Measurements from ENCODE around the gene ZNF236. TPM values are rescaled to one million over a fixed set of nuclear protein-coding genes. Genes with fewer than 3 reads are reported as not detected.
"Not testable (repeated sequence)": the region's sequence is repeated elsewhere in the genome, so short reads cannot be mapped to it uniquely, and the experiment has no call there.

Gene ZNF236
- total RNA-seq, 2 experiments from 2014 or later = 14.4 to 15.6 TPM

DNA sequence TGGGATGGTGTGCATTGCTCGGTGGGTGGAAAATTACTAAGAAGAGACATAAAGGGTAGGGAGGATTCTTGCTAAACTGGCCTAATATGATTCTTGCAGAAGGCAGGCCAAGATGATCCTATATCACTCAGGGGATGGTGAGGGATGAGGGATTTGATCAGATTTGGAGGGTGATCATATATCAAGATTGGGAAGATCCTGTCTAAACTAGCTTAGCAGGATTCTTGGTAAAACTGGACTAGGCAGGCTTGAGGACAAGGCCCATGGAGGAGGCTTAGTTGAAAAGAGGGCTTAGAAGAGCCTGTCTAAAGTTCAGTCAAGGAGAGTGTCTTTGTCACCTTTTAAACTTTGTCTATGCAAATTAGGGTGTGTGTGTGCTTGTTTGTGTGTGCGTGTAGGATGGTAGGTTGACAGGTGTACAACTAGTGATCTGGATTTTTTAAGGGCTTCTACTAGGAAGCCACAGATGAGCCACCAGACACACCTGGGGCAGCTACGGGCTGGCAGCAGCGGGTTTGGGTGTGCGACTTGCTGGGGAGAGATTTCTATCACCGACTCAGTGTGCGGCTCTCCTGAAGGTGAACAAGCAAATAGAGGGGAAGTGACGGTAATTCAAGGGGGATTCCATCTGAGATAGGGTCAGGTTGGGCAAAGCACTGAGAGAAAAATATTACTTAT lies 168.1 kb downstream of the ZNF236 start:
- H3K27ac Mint-ChIP-seq; H3K4me3 Mint-ChIP-seq; H3K4me1 Mint-ChIP-seq (ENCODE audit: low read depth); POLR2A ChIA-PET; DNase-seq; H3K36me3 Mint-ChIP-seq; H3K27me3 Mint-ChIP-seq; intact Hi-C loops (cut with micrococcal nuclease); H3K9me3 Mint-ChIP-seq: not testable (repeated sequence)
- CTCF ChIA-PET = interaction anchor here (0.9 to 2.4 kb wide), 3 partner anchors 7 to 10 kb away, joined by 3 to 9 read pairs (median 5); no protein-coding TSS in a partner anchor

DNA sequence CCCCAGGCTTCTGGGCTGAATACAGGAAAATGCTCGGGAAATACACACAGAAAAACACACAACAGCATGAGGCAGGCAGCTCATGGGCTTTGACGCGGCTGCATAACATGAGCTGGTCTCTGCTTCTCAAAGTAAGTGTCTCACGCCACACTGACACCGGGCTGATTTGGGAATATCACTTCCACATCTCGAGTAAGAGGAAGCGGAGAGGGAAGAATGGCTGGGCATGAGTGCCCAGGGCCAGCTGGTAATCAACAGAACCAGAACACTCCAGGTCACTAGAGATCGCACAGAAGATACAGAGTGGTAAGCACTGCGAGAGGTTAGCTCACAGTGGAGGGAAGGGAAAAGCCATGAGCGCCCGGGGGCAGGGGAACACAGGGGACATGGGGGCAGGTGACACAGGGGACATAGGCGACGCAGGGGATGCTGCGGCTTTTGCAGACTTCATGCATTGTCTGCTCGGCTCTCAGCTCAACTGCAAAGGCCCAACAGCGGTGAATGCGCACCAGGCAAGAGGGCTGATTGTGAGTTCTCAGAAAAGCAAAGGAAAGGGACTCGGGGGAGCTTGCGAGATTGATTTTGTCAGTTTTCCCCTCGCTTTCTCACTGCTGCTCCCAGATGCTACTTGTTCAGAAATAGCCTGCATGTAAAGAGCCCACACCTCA lies 168.8 kb downstream of the ZNF236 start:
- POLR2A ChIA-PET = no interaction called here
- H3K36me3 Mint-ChIP-seq = no peaks in the 10 kb centered on the region
- intact Hi-C loops (cut with micrococcal nuclease) = no loop called here
- no peak overlapping the region for H3K27ac Mint-ChIP-seq
- no peak overlapping the region for H3K4me3 Mint-ChIP-seq
- H3K9me3 Mint-ChIP-seq = no peaks in the 10 kb centered on the region
- CTCF ChIA-PET = interaction anchor here (0.6 to 2.4 kb wide), 3 partner anchors 8 to 115 kb away, joined by 3 to 9 read pairs (median 5); no protein-coding TSS in a partner anchor
- no peak for DNase-seq
- H3K4me1 Mint-ChIP-seq (ENCODE audit: low read depth) = no peaks in the 10 kb centered on the region
- H3K27me3 Mint-ChIP-seq = no peaks in the 10 kb centered on the region

DNA sequence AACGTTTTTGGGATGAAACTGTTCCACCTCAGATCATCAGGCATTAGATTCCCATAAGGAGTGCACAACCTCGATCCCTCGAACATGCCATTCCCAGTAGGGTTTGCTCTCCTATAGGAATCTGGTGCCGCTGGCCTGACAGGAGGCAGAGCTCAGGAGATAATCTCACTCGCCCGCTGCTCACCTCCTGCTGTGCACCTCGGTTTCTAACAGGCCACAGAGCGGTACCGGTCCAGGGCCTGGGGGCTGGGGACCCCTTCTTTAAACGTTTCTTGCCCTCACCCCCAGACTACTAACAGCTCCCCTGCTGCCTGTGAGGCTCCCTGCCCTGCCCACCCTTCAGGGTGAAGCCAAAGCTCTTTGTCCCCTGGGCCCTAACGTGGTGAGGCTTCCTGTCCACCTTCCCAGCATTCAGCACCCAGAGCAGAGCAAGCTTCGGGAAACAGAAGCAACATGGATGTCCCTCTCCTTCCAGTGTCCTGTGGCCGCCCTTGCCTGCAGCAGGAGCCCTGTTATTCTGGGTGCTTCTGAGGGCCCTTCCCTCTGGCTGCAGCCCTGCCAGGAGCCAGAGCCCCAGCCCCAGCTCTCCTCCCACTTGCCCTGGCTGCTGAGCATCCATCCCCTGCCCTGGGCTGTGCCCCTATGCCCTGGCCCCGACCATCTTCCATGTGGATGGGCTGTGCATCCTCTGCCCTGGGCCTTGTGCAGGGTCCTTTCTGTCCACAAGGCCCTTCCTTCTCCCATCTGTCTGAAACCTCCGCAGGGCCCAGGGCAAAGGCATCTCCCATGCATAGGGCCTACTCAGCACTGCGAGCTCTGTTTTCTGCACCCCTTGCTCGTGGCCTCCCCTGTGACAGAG lies 170.1 kb downstream of the ZNF236 start:
- H3K4me3 Mint-ChIP-seq = no peak overlapping the region
- H3K4me1 Mint-ChIP-seq (ENCODE audit: low read depth) = no peaks in the 10 kb centered on the region
- no peak overlapping the region for H3K27ac Mint-ChIP-seq
- CTCF ChIA-PET = interaction anchor here (1.1 to 2.4 kb wide), 2 partner anchors 8 to 9 kb away, joined by 4 to 9 read pairs; no protein-coding TSS in a partner anchor
- DNase-seq = no peak
- intact Hi-C loops (cut with micrococcal nuclease) = no loop called here
- no peaks in the 10 kb centered on the region for H3K36me3 Mint-ChIP-seq
- POLR2A ChIA-PET = no interaction called here
- H3K27me3 Mint-ChIP-seq = no peaks in the 10 kb centered on the region
- no peaks in the 10 kb centered on the region for H3K9me3 Mint-ChIP-seq

DNA sequence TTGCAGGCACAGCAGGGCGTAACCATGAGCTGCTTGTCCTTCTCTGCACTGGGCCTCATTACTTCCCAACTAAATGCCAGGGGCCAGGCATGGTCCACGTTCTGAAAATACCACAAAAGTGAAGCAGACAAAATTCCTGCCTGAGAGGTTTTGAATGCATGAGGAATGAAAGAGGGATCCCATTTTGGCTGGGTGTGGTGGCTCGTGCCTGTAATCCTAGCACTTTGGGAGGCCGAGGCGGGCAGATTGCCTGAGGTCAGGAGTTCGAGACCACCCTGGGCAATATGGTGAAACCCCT lies 170.7 kb downstream of the ZNF236 start:
- Mint-ChIP-seq H3K27me3 (no peaks in the 10 kb centered on the region), H3K27ac (no peak overlapping the region), H3K9me3 (no peaks in the 10 kb centered on the region), H3K36me3 (no peaks in the 10 kb centered on the region), H3K4me1 (ENCODE audit: low read depth) (no peaks in the 10 kb centered on the region), H3K4me3 (no peak overlapping the region)
- CTCF ChIA-PET = no interaction called here
- intact Hi-C loops (cut with micrococcal nuclease) = no loop called here
- POLR2A ChIA-PET = no interaction called here
- no peak for DNase-seq

DNA sequence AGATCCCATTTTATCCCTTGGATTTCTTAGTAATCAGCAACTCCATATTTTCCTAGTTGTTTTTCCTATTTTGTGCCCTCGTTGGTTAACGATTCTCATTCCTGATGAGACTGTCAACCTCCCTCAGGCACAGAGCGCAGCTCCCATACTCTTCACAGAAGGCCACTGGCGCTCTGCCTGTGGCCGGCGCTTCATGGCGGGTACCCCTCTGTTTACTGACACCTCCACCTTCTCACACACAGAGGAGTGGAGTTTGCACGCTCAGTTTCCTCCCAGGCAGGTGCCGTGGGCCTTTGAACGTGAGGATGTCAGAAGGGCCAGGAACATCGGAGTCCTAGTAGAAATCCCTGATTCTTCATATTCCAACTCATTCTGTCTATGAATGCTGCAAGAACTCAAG lies 171.2 kb downstream of the ZNF236 start:
- ChIA-PET POLR2A (no interaction called here), CTCF (interaction anchor here (4.4 kb wide), 1 partner anchor 10 kb away, joined by 25 read pairs; no protein-coding TSS in a partner anchor)
- H3K36me3 Mint-ChIP-seq = no peaks in the 10 kb centered on the region
- H3K9me3 Mint-ChIP-seq = no peaks in the 10 kb centered on the region
- no peak for DNase-seq
- no peaks in the 10 kb centered on the region for H3K4me1 Mint-ChIP-seq (ENCODE audit: low read depth)
- intact Hi-C loops (cut with micrococcal nuclease) = no loop called here
- H3K27me3 Mint-ChIP-seq = no peaks in the 10 kb centered on the region
- no peak overlapping the region for H3K27ac Mint-ChIP-seq
- H3K4me3 Mint-ChIP-seq = no peak overlapping the region

DNA sequence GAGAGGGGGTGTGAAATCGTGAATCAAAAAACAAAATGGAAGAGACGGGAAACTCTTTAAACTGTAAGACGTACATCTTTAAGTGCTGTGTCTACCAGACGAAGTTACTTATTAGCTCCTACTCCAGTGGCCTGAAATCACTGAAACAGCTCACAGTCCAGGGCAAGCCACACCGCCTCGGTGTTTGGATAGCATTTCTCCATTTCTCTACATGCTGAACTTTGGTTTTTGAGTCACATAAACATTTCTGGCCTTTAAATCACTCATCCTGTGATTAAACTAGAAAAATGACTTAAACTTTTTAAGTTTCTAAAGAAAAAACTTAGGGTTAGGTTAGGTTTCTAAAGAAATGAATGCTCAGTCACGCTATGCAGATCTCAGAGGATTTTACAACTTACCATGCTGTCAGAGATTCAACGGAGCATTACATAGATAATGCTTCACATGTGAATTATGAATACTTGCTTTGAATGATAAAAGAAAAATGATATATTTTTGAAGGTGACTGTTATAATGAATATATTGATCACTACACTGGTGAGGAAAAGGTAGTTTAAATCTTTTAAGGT lies 171.8 kb downstream of the ZNF236 start:
- ChIA-PET CTCF (interaction anchor here (1.2 to 4.4 kb wide), 2 partner anchors 11 kb away, joined by 3 to 25 read pairs; no protein-coding TSS in a partner anchor), POLR2A (no interaction called here)
- intact Hi-C loops (cut with micrococcal nuclease) = no loop called here
- no peak overlapping the region for H3K27ac Mint-ChIP-seq
- H3K27me3 Mint-ChIP-seq = no peaks in the 10 kb centered on the region
- H3K36me3 Mint-ChIP-seq = no peaks in the 10 kb centered on the region
- H3K4me1 Mint-ChIP-seq (ENCODE audit: low read depth) = no peaks in the 10 kb centered on the region
- H3K9me3 Mint-ChIP-seq = no peaks in the 10 kb centered on the region
- no peak overlapping the region for H3K4me3 Mint-ChIP-seq
- no peak for DNase-seq

DNA sequence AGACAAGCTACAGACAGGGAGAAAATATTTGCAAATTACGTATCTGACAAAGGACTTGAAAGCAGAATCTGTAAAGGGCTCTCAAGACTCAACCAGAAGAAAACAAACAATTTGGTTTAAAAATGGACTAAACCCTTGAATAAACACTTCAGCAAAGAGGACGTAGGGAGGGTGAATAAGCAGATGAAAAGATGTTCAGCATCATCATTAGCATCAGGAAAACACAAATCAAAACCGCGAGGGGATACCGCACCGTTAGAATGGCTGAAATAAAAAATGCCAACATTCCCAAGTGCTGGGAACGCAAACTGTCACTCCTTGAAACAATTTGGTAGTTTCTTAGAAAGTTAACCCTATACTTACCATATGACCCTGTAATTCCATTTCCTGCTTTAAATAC lies 173.5 kb downstream of the ZNF236 start:
- no peak for DNase-seq
- Mint-ChIP-seq H3K4me1 (ENCODE audit: low read depth) (peaks cover 6% of the 10 kb centered on the region), H3K4me3 (no peak overlapping the region), H3K36me3 (no peaks in the 10 kb centered on the region), H3K27ac (no peak overlapping the region), H3K27me3 (no peaks in the 10 kb centered on the region), H3K9me3 (no peaks in the 10 kb centered on the region)
- CTCF ChIA-PET = interaction anchor here (4.4 to 6.0 kb wide), 2 partner anchors 12 to 215 kb away, joined by 25 to 92 read pairs; no protein-coding TSS in a partner anchor
- intact Hi-C loops (cut with micrococcal nuclease) = no loop called here
- POLR2A ChIA-PET = interaction anchor here (1.0 kb wide), 1 partner anchor 27 kb away, joined by 3 read pairs; no protein-coding TSS in a partner anchor

DNA sequence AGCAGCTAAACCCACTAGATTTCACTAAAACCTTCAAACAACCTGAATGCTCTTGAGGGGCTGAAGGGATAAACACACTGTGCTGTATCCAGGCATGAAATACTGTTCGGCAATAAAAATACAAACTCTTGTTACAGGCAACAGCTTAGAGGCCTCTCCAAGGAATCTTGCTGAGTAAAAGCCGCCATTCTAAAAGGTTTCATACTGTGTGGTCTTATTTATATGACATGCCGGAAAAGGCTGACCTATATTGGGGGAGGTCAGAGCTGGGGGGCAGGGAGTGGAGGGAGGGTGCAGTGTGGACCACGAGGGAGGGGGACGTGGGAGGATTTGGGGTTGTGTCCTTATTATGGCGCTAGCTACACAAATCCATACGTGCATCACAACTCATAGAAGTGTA lies 174.1 kb downstream of the ZNF236 start:
- CTCF ChIA-PET = interaction anchor here (1.3 to 6.0 kb wide), 3 partner anchors 13 to 654 kb away, joined by 5 to 92 read pairs (median 25); no protein-coding TSS in a partner anchor

DNA sequence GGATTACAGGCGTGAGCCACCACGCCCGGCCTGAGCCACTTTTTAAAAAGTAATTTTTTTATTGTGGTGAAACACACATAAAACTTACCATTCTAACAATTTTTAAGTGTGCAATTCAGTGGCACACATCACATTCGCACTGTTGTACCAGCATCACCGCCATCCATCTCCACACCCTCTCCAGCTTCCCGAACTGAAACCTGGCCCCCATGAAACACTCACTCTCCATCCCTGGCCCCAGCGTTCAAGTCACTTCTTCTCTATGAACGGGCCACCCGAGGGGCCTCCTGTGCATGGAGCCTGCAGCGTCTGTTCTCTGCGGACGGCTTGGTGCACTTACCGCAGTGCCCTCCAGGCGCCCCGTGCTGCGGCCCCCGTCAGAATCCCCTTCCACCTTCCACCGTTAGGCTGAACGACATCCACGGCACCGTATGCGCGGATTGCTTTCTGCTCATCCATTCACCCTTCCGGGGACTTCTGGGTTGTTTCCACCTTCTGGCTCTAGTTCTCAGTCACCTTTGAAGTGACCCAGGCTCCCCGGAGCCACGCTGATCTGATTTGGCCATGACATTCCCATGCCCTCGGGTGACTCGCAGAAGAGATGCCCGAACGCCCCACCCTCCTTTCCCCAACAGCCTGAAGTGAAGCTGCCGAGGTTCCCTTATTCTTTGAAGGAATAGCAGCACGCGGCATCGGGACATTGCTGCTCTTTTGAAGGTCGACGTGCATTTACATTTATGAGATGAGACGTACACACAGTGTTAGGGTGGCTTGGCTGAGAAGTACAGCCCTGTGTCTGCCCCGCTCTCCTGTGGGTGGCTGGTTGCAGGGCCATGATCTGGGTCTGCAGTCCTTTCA lies 175.8 kb downstream of the ZNF236 start:
- H3K27ac Mint-ChIP-seq = no peak overlapping the region
- intact Hi-C loops (cut with micrococcal nuclease) = no loop called here
- H3K9me3 Mint-ChIP-seq = no peaks in the 10 kb centered on the region
- H3K4me1 Mint-ChIP-seq (ENCODE audit: low read depth) = peaks cover 6% of the 10 kb centered on the region
- peak; percentile 2 for DNase-seq
- no peaks in the 10 kb centered on the region for H3K27me3 Mint-ChIP-seq
- POLR2A ChIA-PET = interaction anchor here (0.6 kb wide), 1 partner anchor 34 kb away, joined by 6 read pairs; no protein-coding TSS in a partner anchor
- H3K36me3 Mint-ChIP-seq = no peaks in the 10 kb centered on the region
- CTCF ChIA-PET = interaction anchor here (2.0 to 6.0 kb wide), 5 partner anchors 10 to 213 kb away, joined by 6 to 92 read pairs (median 25); no protein-coding TSS in a partner anchor
- H3K4me3 Mint-ChIP-seq = no peak overlapping the region

More for the DNA sequence above, 174.1 kb downstream of the ZNF236 start:
- POLR2A ChIA-PET = interaction anchor here (1.0 kb wide), 1 partner anchor 26 kb away, joined by 3 read pairs; no protein-coding TSS in a partner anchor
- H3K9me3 Mint-ChIP-seq = no peaks in the 10 kb centered on the region
- no peaks in the 10 kb centered on the region for H3K27me3 Mint-ChIP-seq
- no peak overlapping the region for H3K4me3 Mint-ChIP-seq
- intact Hi-C loops (cut with micrococcal nuclease) = no loop called here
- H3K36me3 Mint-ChIP-seq = no peaks in the 10 kb centered on the region
- DNase-seq = peak; percentile 1
- no peak overlapping the region for H3K27ac Mint-ChIP-seq
- H3K4me1 Mint-ChIP-seq (ENCODE audit: low read depth) = peaks cover 6% of the 10 kb centered on the region

DNA sequence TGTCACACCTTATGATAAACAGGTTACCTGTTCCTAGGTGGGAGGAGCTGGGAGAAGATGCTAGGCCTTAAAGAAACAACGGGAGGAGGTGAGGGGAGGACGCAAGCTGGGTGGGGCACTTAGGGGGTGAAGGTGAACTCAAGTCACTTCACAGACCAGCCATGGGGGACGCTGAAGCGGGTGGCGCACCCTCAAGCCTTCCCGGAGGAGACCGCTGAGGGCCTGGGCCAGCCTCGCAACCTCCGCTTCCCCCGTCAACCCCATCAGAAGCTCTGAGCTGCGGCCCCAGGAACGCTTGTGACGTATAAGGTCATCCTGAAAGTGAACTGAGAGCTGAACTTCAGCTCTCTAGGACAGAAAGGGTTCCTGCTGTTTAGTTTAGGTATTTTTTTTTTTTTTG lies 176.7 kb downstream of the ZNF236 start:
- Mint-ChIP-seq H3K4me3 (no peak overlapping the region), H3K4me1 (ENCODE audit: low read depth) (peaks cover 6% of the 10 kb centered on the region), H3K9me3 (no peaks in the 10 kb centered on the region), H3K27ac (no peak overlapping the region), H3K36me3 (no peaks in the 10 kb centered on the region), H3K27me3 (no peaks in the 10 kb centered on the region)
- peak; percentile 5 for DNase-seq
- intact Hi-C loops (cut with micrococcal nuclease) = no loop called here
- CTCF ChIA-PET = interaction anchor here (0.6 to 6.0 kb wide), 9 partner anchors 11 to 1666 kb away, joined by 3 to 92 read pairs (median 19); no protein-coding TSS in a partner anchor
- POLR2A ChIA-PET = interaction anchor here (0.6 kb wide), 1 partner anchor 33 kb away, joined by 6 read pairs; no protein-coding TSS in a partner anchor

DNA sequence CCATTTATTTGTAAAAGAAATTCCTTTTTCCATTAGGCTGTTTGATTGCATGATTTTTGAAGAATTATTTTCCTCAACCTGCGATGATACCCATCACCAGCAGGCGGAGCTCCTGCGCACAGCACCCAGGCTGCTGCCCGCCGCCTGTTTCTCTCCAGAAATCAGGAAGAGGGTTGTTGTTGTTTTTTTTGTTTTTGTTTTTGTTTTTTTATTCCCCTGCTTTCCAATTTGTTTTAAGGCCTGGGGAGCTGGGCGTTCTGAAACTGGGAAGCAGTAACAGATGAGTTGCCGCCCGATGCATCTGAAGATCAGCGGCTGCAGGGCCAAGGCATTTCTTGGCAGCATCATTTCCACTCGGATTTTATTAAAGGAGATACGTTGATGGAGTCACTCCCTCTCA lies 178.2 kb downstream of the ZNF236 start:
- Mint-ChIP-seq H3K27me3 (no peaks in the 10 kb centered on the region), H3K27ac (no peak overlapping the region), H3K4me3 (no peak overlapping the region), H3K4me1 (ENCODE audit: low read depth) (peaks cover 17% of the 10 kb centered on the region), H3K36me3 (no peaks in the 10 kb centered on the region), H3K9me3 (no peaks in the 10 kb centered on the region)
- DNase-seq = peak; percentile 62
- CTCF ChIA-PET = interaction anchor here (0.6 to 6.0 kb wide), 39 partner anchors 8 to 655 kb away, joined by 3 to 92 read pairs (median 4); no protein-coding TSS in a partner anchor
- intact Hi-C loops (cut with micrococcal nuclease) = loop anchor here (1.0 to 2.0 kb wide), 3 partner anchors 62 to 212 kb away; no protein-coding TSS in a partner anchor
- POLR2A ChIA-PET = interaction anchor here (0.8 kb wide), 1 partner anchor 53 kb away, joined by 3 read pairs; no protein-coding TSS in a partner anchor
